GM20431 (cell line): ENCODE measurements around the gene PARG.
"Not testable (repeated sequence)": the region's sequence is repeated elsewhere in the genome, so short reads cannot be mapped to it uniquely, and the experiment has no call there.

ENCODE experiments used
- in situ Hi-C: fragments of 300-500 bp; cut with MseI, MboI; formaldehyde crosslinking; loops from one replicate; pipeline ENCODE4 v1.15.0; 2020; ENCODE audit warnings: low sequenced_read_pairs; ENCODE audit not compliant: unreplicated experiment

PARG gene

DNA sequence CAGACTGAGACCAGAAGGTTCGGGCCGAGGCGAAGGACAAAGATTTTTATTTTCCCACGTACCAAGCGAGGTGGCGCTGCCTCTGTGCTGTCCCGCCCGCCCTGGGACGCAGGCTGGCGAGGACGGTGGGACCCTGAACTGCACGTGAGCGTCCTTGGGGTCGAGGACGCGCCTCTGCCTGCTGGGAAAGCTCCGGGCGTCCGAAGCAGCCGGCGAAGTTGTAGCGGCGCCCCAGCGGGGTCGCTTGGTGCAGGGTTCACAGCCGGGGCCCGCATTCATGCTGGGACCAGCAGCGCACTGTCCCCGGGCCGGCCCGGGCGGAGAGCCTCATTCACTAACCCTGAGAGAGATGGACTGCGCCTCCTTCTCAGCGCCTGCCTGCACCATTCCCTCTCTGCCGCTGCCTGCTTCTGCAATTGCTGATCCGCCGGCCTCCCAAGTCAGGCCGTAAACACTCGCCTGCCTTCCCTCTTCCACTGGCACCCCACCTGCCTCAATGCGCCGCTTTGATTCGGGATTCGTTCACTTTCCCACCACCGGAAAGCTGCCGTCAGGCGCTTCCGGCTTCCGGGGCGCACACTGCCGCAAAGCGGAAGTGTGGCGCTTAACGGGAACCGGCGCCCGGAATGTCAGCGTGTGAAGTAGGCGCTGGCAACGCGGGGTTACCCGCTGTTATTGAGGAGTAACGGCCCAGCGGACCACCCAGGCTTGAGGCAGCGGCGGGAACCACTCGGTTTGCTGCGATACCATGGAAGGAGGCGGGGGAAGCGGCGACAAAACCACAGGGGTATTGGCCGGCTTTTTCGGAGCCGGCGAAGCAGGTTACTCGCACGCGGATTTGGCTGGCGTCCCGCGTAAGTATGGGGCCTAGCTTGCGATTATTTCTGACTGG is at the start of gene PARG, which contains the start of gene TIMM23B:
TSS of gene PARG (minus strand) at position 581 of the 892 bp plus-strand sequence. CDS start at position 279, 302 bp downstream.
TSS of gene TIMM23B (plus strand) at position 607 of the 892 bp plus-strand sequence. CDS start at position 749, 142 bp downstream.
- in situ Hi-C loops: not testable (repeated sequence)

- in situ Hi-C loops: not testable (repeated sequence)
Observed at GRCh38 chr10:49988376-49988775, 46.5 kb upstream of the PARG start, which contains the start of gene AGAP6. Gene AGAP6 (plus strand): TSS chr10:49988406. CDS start chr10:49988716, 310 bp downstream.

- in situ Hi-C loops: not testable (repeated sequence)
Observed at GRCh38 chr10:49987207-49987606, 45.4 kb upstream of the PARG start.

DNA sequence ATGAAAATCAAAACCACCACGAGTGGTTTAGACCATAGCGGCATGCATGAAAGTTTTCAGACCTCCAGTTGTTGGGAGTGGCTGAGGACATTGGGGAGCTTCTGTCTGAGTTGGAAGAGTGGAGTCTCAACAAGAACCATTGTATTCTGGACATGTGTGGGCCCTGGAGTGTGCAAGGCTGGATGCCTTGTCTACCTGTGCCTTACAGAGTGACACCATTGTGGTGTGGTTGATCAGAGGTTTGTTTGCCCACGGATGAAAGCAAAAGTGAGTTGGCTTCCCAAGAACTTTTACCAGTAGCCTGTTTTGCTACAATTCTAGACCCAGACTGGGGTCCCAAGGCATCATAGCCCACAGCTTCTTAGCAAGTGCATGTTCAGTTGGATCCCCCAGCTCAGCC is 35.9 kb upstream of the PARG start:
- in situ Hi-C loops: not testable (repeated sequence)

DNA sequence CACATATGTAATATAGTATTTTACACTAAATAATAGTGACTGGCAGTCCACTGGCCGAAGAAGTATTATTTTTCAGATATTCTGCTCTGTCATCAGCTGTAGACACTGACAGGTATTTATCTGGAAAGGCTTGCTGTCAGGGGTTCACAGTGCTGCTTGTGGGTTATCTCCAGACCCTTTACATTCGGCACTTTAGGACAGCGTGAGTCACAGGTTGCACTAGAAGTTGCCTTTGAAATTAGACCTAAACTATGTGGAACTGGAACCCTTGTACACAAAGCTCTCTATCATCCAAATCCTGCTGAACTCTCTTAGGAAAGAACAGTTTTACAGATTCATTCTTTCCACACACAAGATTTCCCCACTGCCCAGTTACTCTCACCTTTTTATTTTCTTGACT is 30.3 kb upstream of the PARG start:
- in situ Hi-C loops: not testable (repeated sequence)

- in situ Hi-C loops: not testable (repeated sequence)
Observed at GRCh38 chr10:49971466-49971865, 29.6 kb upstream of the PARG start.

GRCh38 chr10:49970331-49970857 is 28.6 kb upstream of the PARG start:
- in situ Hi-C loops: not testable (repeated sequence)

DNA sequence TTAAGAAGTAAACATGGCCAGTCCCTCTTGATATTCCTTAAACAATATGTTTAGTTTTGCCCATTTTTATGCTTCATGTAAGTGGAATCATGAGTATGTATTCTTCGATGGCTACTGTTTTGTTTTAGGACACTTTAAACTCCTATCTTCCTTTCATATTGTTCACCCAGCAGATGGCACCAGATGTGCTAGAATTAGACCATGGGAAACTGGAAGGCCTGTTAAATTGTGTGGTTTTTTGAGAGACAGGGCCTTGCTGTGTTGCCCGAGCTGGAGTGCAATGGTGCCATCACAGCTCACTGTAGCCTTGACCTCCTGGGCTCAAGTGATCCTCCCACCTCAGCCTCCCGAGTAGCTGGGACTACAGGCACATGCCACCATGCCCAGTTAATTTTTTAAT is 11.3 kb upstream of the PARG start:
- in situ Hi-C loops: not testable (repeated sequence)

GRCh38 chr10:49952006-49952405 is 10.2 kb upstream of the PARG start:
- in situ Hi-C loops: not testable (repeated sequence)

GRCh38 chr10:49948737-49949136 is 6.9 kb upstream of the PARG start:
- in situ Hi-C loops: not testable (repeated sequence)

DNA sequence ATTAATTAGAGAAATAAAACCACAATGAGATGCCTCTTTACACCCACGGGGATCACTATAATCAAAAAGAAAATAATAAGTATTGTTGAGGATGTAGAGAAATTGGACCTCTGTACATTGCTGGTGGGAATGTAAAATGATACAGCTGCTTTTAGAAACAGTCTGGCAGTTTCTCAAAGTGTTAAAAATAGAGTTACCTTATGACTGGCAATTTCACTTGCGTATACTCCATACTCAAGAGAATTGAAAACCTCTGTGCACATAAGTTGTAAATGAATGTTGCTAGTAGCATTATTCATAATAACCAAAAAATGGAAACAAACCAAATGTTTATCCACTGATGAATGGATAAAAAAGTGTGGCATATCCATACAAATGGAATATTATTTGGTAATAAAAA is 6.3 kb upstream of the PARG start:
- in situ Hi-C loops: not testable (repeated sequence)

DNA sequence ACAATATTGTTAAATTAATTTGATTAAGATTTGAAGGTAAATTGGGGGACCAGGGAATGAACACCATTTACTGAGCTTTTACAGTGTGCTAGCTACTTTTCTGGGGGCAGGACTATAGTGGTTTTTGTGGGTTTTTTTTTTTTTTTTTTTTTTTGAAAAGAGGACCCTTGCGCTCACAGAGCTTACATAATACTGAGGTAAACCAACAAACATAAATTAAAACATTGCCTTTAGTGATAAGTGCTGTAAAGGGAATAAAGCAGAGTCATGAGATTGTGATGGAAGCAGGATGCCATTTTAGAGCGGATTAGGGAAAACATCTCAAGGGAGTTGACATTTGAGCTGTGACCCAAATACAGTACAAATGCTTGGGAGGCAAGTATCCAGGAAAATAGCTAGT is 1.8 kb upstream of the PARG start:
- in situ Hi-C loops: not testable (repeated sequence)

- in situ Hi-C loops: not testable (repeated sequence)
Observed at GRCh38 chr10:49942339-49942705, 495 bp upstream of the PARG start.

- in situ Hi-C loops: not testable (repeated sequence)
Observed at GRCh38 chr10:49931959-49932728, 9.7 kb downstream of the PARG start.

- in situ Hi-C loops: not testable (repeated sequence)
Observed at GRCh38 chr10:49931276-49931675, 10.6 kb downstream of the PARG start.

DNA sequence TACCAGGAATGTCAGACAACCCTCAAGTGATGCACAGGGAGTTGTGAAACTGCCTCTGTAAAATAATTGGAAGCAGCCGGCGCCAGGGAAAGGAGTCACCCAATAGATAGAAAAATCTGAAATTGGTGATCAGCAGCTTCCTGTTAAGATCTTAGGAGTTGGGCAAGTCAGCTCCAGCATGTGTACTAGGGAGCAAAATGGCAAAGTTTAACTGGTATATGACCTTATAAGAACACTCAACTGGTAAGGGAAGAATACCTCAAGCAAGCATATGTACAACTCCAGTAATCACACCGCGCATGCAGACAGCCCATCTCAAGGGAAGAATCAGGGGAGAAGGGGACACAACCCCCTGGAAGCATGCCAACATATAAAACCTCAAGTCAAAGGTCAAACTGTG is 18.3 kb downstream of the PARG start:
- in situ Hi-C loops: not testable (repeated sequence)

- in situ Hi-C loops: not testable (repeated sequence)
Observed at GRCh38 chr10:49922041-49922440, 19.8 kb downstream of the PARG start.

GRCh38 chr10:49917927-49918326 is 23.9 kb downstream of the PARG start:
- in situ Hi-C loops: not testable (repeated sequence)

- in situ Hi-C loops: not testable (repeated sequence)
Observed at GRCh38 chr10:49916451-49916850, 25.4 kb downstream of the PARG start.

- in situ Hi-C loops: not testable (repeated sequence)
Observed at GRCh38 chr10:49910295-49910694, 31.5 kb downstream of the PARG start.
